ENCODE data around the gene FZD4.

FZD4 gene

DNA sequence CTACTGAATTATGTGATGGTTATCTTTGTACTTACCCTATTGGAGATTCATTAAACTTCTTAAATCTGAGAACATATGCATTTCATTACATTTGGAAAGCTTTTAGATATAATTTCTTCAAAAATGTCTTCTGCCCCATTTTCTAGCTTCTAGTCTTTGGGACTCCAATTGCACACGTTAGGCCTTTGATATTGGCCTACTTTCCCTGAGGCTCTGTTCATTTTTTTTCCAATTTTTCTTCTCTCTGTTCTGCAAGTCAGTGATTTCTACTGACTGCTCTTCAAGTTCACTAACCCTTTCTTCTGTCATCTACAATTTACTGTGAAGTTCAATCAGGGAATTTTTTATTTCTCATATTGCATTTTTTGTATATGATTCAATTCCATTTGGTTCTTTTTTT, 43.0 kb downstream of the FZD4 start:
- DNase-seq (ENCODE audit: low read depth): no peak

DNA sequence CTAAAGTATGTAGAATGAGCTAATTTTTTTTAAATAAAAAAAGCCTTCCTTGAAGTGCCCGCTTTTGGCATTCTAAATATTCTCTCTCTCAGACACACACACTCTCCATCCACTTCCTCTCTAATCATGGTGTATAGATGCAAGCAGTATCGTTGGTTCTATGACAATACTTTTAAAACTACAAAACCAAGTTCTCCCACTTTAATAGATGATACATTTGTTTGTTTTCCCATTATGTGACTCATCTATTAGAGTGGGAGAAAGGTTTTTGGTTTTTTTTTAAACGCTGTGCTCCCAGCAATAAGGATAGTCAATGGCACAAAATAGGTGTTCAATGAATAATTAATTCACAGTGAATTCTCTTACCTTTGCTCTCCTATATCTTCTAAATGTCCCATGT, 44.6 kb downstream of the FZD4 start:
- DNase-seq (ENCODE audit: low read depth): no peak

DNA sequence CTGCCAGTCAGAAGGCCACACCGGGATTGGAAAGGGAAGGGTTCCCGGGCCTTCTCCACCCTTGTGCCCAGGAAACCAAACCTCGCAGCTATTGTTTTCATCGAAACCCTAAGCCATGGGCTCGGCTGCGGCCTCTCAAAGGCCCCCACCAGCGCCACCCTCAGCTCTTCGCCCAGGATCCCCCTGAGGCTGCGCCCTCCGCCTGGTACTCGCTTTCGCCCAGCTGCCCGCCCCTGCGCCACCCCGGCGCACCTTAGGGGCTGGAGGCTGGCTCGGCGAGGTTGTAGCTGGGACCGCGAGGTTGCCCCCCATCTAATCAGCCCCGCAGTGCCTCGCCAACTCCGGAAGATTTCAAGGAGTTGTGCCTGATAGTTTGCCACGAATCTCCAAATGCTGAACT, 49.0 kb downstream of the FZD4 start:
- no peak for DNase-seq (ENCODE audit: low read depth)

DNA sequence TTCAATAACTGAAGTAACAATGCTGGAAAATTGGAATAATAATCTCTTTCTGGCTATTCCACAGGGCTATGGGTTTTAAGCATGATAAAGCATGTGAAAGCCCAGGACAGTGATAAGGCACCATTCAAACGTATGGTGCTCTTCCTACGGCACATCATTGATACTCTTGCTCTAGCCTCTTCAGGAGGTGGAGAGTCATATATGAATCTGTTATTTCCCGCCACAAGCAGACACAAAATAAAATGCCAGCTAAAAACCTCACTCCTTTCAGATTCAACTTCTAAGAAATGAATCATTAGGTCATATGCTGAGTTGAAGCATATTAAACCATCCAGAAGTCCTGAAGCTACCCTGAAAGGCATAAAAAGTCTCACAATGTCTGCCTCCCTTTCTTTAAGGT, 49.9 kb downstream of the FZD4 start:
- no peak for DNase-seq (ENCODE audit: low read depth)

DNA sequence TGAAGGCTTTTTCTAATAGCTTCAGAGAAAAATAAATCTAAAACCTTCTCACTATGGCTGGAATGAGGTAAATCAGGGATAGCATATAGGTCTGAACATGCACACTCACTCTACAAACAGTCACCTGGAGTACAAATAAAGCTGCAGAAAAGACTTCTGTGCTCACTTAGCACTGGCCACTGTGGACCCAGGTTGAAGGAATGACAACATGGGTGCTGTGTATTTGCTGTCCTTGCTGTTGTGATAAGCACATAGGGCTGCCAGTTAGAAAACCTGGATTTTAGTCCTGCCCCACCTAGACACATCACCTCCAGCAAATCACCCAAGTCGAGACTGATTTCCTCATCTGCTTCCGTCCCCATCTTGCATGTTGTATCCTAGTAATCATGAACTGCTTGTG, 51.2 kb downstream of the FZD4 start:
- DNase-seq (ENCODE audit: low read depth): no peak

DNA sequence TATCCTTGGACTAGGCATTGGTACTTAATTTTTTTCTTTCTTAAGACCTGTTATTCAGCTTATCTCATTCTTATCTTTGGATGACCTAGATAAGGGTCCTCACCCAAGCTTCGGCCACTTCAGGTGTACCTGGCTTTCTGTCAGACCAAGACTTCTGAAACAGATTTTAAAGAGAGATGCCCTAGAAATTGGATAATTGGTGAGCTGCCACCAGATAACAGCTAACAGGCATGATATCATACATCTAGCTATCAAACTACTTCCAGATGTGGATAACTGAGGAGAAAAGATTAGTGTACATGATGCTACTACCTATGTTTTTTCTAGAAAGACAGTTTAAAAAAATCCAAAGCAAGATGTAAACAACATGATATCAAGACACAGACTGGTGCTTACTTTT, 52.9 kb downstream of the FZD4 start:
- DNase-seq (ENCODE audit: low read depth): no peak

DNA sequence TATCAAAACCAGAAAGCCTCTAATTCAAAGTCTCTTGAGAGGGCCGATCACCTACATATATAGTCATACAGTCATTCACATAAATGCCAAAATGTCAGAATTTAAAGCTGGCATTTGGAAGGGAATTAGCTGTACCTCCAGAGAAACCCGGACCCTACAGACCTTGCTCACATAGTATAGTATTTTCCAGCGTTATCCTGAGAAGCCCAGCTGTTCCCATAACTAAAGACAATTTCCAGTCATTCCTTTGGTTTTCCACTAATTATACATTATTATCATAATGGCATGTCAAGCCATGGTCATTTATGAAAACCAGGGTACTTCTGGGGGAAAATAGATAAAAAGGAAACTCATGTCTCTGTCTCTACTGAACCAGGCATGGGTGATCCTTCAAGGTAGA, 53.6 kb downstream of the FZD4 start:
- DNase-seq (ENCODE audit: low read depth): no peak

DNA sequence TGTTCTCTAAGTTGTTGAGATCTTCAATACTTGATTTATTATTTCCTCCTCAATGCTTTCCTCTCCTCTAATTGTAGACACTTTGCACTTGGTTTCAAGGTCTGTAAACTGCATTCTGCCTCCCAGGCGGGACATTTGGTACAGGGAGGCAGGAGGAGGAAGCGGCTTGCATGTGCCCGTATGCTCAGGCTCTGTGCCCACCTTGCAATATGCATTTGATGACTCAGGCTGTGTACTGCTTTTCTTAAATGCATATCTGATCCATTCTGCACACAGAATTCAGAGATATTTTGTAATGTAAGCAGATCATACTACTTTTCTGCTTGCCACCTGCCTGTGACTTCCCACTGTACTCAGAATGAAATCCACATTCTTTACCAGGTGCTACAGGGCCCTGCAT, 55.0 kb downstream of the FZD4 start:
- DNase-seq (ENCODE audit: low read depth): no peak

DNA sequence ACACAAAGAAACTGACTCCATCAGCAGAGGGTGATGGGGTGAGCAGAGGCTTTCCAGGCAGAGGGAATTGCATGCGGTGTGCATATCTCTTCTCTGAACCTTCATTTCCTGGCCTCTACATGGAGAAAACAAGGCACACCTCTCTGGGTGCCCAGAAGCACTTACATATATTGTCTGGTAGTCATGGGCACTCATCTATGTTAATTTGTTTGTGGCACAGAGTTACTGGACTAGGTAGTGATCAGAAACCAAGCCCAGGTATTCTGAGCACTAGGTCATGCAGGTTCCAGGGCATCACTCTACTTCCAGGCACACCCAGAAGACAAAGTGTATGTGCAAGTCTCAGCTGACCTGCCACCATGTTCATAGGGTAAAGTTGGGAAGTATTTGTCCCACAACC, 56.5 kb downstream of the FZD4 start:
- DNase-seq (ENCODE audit: low read depth): no peak

DNA sequence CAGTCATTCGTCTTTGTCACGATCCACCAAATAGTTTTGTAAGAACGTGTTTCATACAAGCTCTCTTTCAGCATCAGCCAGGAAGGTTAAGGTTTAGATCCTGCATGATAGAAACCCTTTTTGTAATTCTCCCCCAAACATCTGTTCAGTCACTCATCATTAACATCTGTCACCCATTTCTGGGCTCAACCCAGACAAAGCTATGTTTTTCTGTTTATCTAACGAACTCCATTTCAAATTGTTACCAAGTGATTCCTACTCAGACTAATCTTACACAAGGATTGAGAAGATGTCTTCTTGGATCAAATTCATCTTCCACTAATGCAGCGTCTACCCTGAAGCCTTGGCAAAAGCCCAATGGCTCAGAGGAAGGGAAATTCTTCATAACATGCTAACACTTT, 58.8 kb downstream of the FZD4 start:
- no peak for DNase-seq (ENCODE audit: low read depth)
